ENCODE measurements around the gene NEU2. TPM values are rescaled to one million over a fixed set of nuclear protein-coding genes. Genes with fewer than 3 reads are reported as not detected.

Gene NEU2
- total RNA-seq, 6 donors from 2014 or later = not detected

GRCh38 chr2:233040571-233040970 is 8.1 kb downstream of the NEU2 start:
- no peak overlapping the region for H3K27ac ChIP-seq
- H3K27me3 ChIP-seq = no peaks in the 10 kb centered on the region
- H3K4me3 ChIP-seq = no peak overlapping the region
- no peak for TF ChIP-seq EP300 (IDR thresholded peaks at IDR 0.05)
- no peak for TF ChIP-seq POLR2A (IDR thresholded peaks at IDR 0.05)
- no peak for TF ChIP-seq POLR2AphosphoS5 (IDR thresholded peaks at IDR 0.05)
- TF ChIP-seq CTCF (IDR thresholded peaks at IDR 0.05) = no peak
- H3K36me3 ChIP-seq = no peaks in the 10 kb centered on the region
- 82 to 83% methylated on average over 4 of the region's 4 CpGs for WGBS, 2 donors
- H3K4me1 ChIP-seq = no peaks in the 10 kb centered on the region
- no peaks in the 10 kb centered on the region for H3K9me3 ChIP-seq
- ATAC-seq (ENCODE audit: low FRiP score in 2 of 2) (no peak), DNase-seq (no peak)

- H3K9me3 ChIP-seq = no peaks in the 10 kb centered on the region
- no peak overlapping the region for H3K27ac ChIP-seq
- no peaks in the 10 kb centered on the region for H3K4me1 ChIP-seq
- H3K27me3 ChIP-seq = no peaks in the 10 kb centered on the region
- H3K4me3 ChIP-seq = no peak overlapping the region
- no peaks in the 10 kb centered on the region for H3K36me3 ChIP-seq
- DNase-seq (no peak), ATAC-seq (ENCODE audit: low FRiP score in 2 of 2) (peak in 1 of 2 donors; percentile 34)
- WGBS, 2 donors = 75 to 83% methylated on average over 10 of the region's 10 CpGs
- TF ChIP-seq POLR2A (IDR thresholded peaks at IDR 0.05) (no peak), CTCF (IDR thresholded peaks at IDR 0.05) (no peak), EP300 (IDR thresholded peaks at IDR 0.05) (no peak), POLR2AphosphoS5 (IDR thresholded peaks at IDR 0.05) (no peak)
These were observed 9.4 kb downstream of the NEU2 start for GRCh38 chr2:233041722-233042323.

- no peak overlapping the region for H3K27ac ChIP-seq
- no peak overlapping the region for H3K4me3 ChIP-seq
- H3K36me3 ChIP-seq = no peaks in the 10 kb centered on the region
- WGBS, 2 donors = 89 to 93% methylated on average over 9 of the region's 9 CpGs
- no peaks in the 10 kb centered on the region for H3K9me3 ChIP-seq
- H3K27me3 ChIP-seq = no peaks in the 10 kb centered on the region
- no peak for ATAC-seq (ENCODE audit: low FRiP score in 2 of 2)
- no peak for TF ChIP-seq POLR2A (IDR thresholded peaks at IDR 0.05)
- TF ChIP-seq EP300 (IDR thresholded peaks at IDR 0.05) = no peak
- no peak for TF ChIP-seq CTCF (IDR thresholded peaks at IDR 0.05)
- no peak for TF ChIP-seq POLR2AphosphoS5 (IDR thresholded peaks at IDR 0.05)
- no peak for DNase-seq
- no peaks in the 10 kb centered on the region for H3K4me1 ChIP-seq
These were observed 10.1 kb downstream of the NEU2 start for GRCh38 chr2:233042549-233042948.

- Histone ChIP-seq H3K27ac (no peak overlapping the region), H3K9me3 (no peaks in the 10 kb centered on the region), H3K4me3 (no peak overlapping the region), H3K36me3 (no peaks in the 10 kb centered on the region), H3K27me3 (no peaks in the 10 kb centered on the region), H3K4me1 (no peaks in the 10 kb centered on the region)
- no peak for ATAC-seq (ENCODE audit: low FRiP score in 2 of 2)
- no peak for DNase-seq
- 81 to 96% methylated on average over 9 of the region's 9 CpGs for WGBS, 2 donors
- TF ChIP-seq POLR2AphosphoS5 (IDR thresholded peaks at IDR 0.05) = no peak
- TF ChIP-seq POLR2A (IDR thresholded peaks at IDR 0.05) = no peak
These were observed 12.6 kb downstream of the NEU2 start for GRCh38 chr2:233044974-233045605.

GRCh38 chr2:233047206-233047605 is 14.7 kb downstream of the NEU2 start:
- no peaks in the 10 kb centered on the region for H3K27me3 ChIP-seq
- no peaks in the 10 kb centered on the region for H3K36me3 ChIP-seq
- H3K9me3 ChIP-seq = no peaks in the 10 kb centered on the region
- no peak for TF ChIP-seq POLR2A (IDR thresholded peaks at IDR 0.05)
- TF ChIP-seq POLR2AphosphoS5 (IDR thresholded peaks at IDR 0.05) = no peak
- no peak for TF ChIP-seq CTCF (IDR thresholded peaks at IDR 0.05)
- no peak for TF ChIP-seq EP300 (IDR thresholded peaks at IDR 0.05)
- ATAC-seq (ENCODE audit: low FRiP score in 2 of 2) = no peak
- H3K27ac ChIP-seq = no peak overlapping the region
- 95 to 98% methylated on average over 3 of the region's 3 CpGs for WGBS, 2 donors
- no peak for DNase-seq
- peaks cover 0 to 5% (median 0%) of the 10 kb centered on the region in 4 donors for H3K4me1 ChIP-seq
- H3K4me3 ChIP-seq = no peak overlapping the region

Data from upper lobe of left lung (tissue), 6 donors.